GM21526 (cell line): ENCODE measurements around the gene ACVR1B.

Experiments
- ATAC-seq: cut with Tn5 transposase; IDR thresholded peaks from one replicate; pipeline ENCODE4 v1.9.1; 2021; ENCODE audit warnings: moderate library complexity; ENCODE audit not compliant: unreplicated experiment, low FRiP score

Gene ACVR1B

DNA sequence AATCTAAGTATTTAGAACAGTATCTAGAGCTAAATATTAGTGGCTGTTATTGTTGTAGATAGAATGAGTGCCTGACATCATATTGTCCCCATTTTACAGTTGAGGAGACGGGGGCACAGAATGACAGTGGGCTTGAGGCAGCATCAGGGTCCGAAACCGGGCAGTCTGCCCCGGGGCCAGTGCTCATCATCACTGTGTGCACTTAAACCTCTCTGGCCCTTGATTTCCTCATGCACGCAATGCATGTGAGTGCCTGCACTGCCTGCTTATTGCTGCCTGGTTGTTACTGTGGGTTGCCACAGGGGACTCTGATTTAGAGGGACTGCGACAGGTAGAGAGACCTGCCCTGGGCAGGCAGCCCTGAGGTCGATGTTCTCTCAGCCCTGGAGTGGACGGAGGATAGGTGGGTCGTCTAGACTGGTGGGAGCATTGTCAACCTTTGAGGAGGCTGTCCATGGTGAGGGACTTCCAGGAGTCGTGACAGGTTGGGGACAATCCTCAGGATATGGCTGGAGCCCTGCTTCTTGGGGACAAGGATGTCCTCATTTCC lies 34.4 kb upstream of the ACVR1B start:
- ATAC-seq = no peak

- no peak for ATAC-seq
Measured at GRCh38 chr12:51917746-51918453, 33.6 kb upstream of the ACVR1B start.

- no peak for ATAC-seq
Measured at GRCh38 chr12:51920046-51920445, 31.5 kb upstream of the ACVR1B start.

DNA sequence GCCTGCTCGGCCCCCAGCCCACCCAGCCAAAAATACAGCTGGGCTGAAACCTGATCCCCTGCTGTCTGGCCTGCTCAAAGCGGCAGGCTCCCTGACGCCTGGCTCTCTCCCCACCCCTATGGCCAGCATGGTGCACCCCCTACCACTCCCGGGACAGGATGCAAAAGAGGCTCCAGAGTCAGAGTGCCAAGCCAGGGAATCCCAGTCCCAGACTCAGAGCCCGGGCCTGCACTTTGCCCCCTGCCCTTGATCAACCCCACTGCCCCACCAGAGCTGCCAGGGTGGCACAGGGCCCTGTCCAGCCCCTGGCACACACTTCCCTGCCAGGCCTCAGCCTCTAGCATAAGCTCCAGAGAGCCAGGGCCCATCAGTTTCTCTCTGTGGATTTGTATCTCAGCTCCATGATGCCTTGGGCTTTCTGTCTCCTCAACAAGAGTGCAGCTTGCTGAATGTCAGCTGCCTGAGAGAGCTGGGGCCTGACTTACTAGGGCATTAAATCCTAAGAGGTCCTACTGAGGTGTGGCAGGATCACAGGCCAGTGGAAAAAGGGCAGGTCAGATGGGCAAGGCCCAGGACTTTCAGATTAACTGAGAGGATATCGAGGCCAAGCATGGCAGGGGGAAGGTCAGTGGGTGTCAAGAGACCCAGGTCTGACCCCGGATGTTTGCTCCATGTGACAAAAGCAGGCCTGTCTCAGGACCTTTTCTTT lies 30.3 kb upstream of the ACVR1B start:
- ATAC-seq = no peak

DNA sequence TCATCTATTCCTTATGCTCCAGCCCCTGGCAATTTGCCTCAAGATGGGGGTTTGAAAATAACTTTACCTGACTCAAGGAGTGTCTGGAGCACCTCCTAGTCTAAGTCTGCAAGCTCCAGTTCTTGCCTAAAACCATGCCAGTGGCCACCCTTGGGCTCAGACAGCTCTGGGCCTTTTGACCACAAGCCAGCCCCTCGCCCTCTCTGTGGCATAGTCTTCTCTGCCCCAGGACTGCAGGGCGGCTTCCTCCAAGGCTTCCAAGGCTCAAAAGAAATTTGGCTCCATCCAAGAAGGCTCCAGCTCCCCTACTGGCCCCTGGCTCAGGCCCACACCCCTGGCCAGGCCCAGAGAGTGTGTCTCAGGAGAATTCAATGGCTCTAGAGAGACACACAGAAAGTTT lies 29.4 kb upstream of the ACVR1B start:
- ATAC-seq = no peak

- no peak for ATAC-seq
Measured at GRCh38 chr12:51922762-51923505, 28.6 kb upstream of the ACVR1B start.

GRCh38 chr12:51923506-51924365 lies 27.8 kb upstream of the ACVR1B start:
- no peak for ATAC-seq

- ATAC-seq = no peak
Measured at GRCh38 chr12:51924551-51925319, 26.8 kb upstream of the ACVR1B start.

DNA sequence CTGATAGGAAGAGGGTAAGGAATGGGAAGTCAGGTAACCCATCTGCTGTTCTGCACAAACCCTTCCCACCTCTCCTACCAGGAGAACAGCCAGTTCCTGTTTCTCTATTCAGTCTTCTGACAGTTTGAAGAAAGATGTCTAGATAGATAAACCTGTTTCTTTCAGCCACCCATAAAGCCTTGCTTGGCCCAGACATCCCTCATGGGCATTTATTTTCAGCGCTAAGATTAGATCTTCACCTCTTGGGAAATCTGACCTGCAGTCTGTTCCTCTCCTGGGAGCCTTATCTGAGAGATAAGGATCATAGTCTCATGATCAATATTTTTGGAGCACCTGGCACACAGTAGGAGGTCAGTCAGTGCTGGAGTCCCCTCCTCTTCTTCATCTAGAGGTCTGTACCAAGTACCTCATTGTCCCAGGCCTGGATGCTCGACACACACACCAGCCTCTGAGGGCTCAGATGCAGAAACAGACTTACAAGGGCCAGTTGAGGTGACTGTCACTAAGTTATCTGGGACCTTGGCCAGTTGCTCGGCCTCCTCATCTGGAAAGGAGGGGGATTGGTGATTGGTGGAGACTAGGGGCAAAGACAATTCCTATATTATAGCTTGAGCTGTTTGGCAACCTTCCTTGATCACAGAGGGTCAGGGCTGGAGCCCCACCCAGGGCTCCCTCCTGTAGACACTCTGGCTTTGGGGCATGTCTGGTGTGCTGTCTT lies 26.0 kb upstream of the ACVR1B start:
- ATAC-seq = no peak

DNA sequence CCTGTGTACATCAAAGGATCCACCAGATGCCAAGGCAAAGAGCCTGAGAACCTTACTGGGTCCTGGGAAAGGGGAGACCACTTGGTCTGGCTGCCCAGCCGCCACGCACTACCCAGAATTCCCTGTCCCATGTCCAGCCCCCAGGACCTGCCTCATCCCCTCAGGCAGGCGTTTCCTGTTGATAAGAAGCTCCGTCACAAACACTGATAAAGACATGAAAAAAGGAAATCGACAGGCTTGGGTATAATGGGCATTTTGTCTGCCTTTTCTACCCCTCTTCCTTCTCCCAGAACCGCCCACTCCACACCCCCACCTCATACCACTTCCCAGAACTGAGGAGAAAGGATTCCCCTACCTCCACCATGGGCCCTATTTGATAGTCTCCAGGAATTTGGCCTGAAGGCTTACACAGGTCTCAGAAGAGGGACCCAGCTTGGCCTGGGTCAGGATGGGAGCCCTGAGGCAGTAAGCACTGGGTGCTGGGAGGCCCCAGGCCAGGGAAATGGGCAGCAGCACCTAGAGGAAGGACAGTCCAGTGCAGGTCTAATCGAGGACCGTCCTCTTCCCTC lies 25.4 kb upstream of the ACVR1B start:
- no peak for ATAC-seq

DNA sequence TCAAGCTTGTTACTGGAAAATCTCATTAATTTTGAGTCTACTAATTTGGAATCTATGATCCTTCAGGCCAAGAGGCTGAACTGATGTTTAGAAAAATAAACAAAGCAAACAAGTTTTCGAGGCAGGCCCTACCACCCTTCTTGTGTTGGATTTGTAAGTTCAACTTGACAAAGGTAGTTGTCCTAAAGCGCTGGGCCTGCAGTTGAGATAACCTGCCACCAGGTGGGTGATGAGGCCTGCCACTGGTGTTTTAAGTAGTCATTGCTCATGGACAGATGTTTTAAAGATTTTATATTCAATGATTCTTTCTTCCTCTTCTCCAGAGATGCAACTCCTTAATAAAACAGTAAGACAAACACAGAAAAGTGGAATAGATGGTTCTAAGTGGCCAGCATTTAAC lies 24.8 kb upstream of the ACVR1B start:
- ATAC-seq = no peak

GRCh38 chr12:51932218-51933076 lies 19.1 kb upstream of the ACVR1B start:
- no peak for ATAC-seq

- no peak for ATAC-seq
Measured at GRCh38 chr12:51934080-51934479, 17.4 kb upstream of the ACVR1B start.

- ATAC-seq = no peak
Measured at GRCh38 chr12:51937926-51938325, 13.6 kb upstream of the ACVR1B start.

GRCh38 chr12:51938726-51939125 lies 12.8 kb upstream of the ACVR1B start:
- no peak for ATAC-seq

- ATAC-seq = no peak
Measured at GRCh38 chr12:51941011-51941581, 10.4 kb upstream of the ACVR1B start.

GRCh38 chr12:51941604-51942003 lies 9.9 kb upstream of the ACVR1B start:
- no peak for ATAC-seq
